ENCODE measurements around the gene ZBTB40.
A peak's percentile ranks its signal among the peaks of the same experiment; 100 is the strongest.

ZBTB40 gene

DNA sequence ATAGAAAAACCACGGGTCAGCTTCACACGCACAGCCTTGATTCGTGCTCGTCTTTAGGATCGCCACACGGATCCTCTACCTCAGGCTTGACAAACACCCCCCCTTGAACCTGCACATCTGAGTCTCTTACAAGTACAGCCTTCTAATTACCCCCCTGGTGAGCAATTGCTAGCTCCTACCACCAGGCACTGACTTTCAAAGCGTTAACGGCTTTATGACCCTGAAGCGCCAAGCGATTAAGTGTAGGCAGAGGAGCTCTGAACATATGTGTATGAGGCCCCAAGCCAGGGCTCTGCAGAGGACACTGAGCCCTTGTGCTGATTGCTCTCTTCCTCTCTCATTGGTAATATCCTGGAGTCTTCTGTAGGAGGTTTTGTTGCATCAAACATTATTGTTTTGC lies 55.9 kb downstream of the ZBTB40 start:
- DNase-seq (ENCODE audit: low read depth): no peak

DNA sequence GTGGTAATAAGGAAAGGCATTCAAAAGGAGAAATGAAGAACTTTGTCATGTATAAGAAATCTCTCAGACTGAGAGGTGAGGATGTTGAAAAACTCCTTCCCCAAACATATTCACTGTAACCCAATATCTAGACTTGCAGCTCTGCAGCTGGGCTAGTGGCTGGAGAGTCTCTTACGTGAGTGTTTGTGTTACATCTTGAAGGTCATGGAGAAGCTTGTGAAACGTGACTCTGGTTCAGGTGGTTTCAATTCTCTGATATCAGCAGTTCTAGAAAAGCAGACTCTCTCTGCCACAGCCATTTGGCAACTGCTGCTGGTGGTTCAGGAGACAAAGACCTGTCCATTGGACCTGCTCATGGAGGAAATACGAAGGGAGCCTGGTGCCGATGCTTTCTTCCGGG lies 56.7 kb downstream of the ZBTB40 start:
- no peak for DNase-seq (ENCODE audit: low read depth)

DNA sequence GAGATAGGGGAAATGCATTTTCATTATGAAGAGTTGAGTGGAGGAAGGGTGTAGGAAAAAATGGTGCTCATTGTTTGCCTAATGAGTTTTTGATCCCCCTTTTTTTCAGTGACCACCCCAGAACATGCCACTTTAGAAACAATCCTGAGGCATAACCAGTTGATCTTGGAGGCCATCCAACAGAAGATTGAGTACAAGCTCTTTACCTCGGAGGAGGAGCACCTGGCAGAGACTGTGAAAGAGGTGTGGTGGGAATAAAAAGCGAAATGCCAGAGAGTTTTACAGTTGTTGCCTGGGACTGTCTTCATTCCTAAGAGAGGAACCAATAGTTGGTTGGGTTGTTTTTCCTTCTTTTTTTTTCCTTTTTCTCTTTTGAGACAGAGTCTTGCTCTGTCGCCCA lies 57.3 kb downstream of the ZBTB40 start:
- DNase-seq (ENCODE audit: low read depth): no peak

DNA sequence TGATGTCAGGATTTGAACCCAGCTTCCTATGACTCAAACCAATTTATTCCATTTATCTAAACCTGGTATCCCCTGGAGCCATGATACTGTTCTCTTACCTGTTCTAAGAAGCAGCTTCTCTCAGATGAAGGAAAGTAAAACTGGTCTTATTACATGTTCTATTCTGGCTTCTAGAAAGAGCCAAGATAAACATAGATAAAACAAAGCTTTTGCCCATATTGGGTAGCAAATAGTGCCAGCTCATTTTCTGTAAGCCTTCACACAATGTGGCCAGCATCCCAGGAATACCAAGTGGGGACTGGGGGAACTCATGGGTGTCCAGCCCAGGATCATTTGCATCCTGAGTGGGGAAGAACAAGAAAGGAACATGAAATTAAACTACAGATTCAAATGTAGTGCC lies 58.2 kb downstream of the ZBTB40 start:
- DNase-seq (ENCODE audit: low read depth): no peak

GRCh38 chr1:22512873-22513272 lies 61.2 kb downstream of the ZBTB40 start:
- DNase-seq (ENCODE audit: low read depth): no peak

DNA sequence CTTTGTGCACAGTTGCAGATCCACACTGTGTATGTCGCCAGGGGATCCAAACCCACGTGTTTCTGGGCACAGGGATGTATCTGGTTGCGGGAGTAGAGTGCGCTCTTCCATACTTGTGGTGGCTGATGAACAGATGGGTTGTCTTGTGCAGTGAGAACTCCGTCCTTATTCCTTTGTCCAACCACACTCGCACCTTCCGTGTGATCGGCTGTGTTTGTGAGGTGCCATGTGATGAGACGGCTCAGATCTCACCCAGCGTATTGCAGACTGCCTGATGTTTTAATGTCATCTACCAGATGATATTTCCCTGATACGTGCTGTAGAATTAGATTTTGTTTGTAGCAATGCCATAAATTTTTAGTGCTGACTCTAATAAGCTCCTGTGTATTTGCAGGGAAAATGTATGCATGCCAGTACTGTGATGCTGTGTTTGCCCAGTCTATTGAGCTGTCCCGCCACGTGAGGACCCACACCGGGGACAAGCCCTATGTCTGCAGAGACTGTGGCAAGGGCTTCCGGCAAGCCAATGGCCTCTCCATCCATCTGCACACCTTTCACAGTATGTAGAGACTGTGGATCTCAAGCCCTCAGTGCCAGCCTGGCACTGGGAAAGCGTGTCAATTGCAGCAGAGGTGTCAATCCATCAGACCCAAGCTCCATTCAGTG lies 65.4 kb downstream of the ZBTB40 start:
- DNase-seq (ENCODE audit: low read depth): no peak

- DNase-seq (ENCODE audit: low read depth): no peak
Measured at GRCh38 chr1:22517956-22518355, 66.3 kb downstream of the ZBTB40 start.

- no peak for DNase-seq (ENCODE audit: low read depth)
Measured at GRCh38 chr1:22518379-22518778, 66.7 kb downstream of the ZBTB40 start.

GRCh38 chr1:22520871-22521270 lies 69.2 kb downstream of the ZBTB40 start:
- no peak for DNase-seq (ENCODE audit: low read depth)

GRCh38 chr1:22521692-22522091 lies 70.0 kb downstream of the ZBTB40 start:
- no peak for DNase-seq (ENCODE audit: low read depth)

GRCh38 chr1:22522221-22522743 lies 70.6 kb downstream of the ZBTB40 start:
- no peak for DNase-seq (ENCODE audit: low read depth)

- DNase-seq (ENCODE audit: low read depth): no peak
Measured at GRCh38 chr1:22524481-22524880, 72.8 kb downstream of the ZBTB40 start.

GRCh38 chr1:22525211-22525610 lies 73.6 kb downstream of the ZBTB40 start:
- DNase-seq (ENCODE audit: low read depth): no peak

- DNase-seq (ENCODE audit: low read depth): no peak
Measured at GRCh38 chr1:22525646-22526045, 74.0 kb downstream of the ZBTB40 start.

GRCh38 chr1:22526098-22526497 lies 74.4 kb downstream of the ZBTB40 start:
- no peak for DNase-seq (ENCODE audit: low read depth)

GRCh38 chr1:22526677-22527076 lies 75.0 kb downstream of the ZBTB40 start:
- DNase-seq (ENCODE audit: low read depth): no peak

- no peak for DNase-seq (ENCODE audit: low read depth)
Measured at GRCh38 chr1:22527122-22527521, 75.5 kb downstream of the ZBTB40 start.

GRCh38 chr1:22527555-22528296 lies 76.1 kb downstream of the ZBTB40 start:
- peak; percentile 8 for DNase-seq (ENCODE audit: low read depth)

DNA sequence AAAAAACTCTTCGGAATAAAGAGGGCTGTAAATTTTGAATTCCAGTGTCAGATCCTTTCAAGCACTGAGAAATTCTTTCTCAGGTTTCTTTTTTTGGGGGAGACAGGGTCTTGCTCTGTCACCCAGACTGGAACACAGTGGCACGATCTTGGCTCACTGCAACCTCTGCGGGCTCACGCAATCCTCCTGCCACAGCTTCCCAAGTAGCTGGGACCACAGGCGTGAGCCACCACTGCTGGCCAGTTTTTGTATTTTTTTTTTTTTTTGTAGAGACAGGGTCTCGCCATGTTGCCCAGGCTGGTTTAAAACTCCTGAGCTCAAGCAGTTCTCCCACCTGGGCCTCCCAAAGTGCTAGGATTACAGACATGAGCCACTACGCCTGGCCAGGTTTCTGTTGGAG lies 76.8 kb downstream of the ZBTB40 start:
- no peak for DNase-seq (ENCODE audit: low read depth)

DNA sequence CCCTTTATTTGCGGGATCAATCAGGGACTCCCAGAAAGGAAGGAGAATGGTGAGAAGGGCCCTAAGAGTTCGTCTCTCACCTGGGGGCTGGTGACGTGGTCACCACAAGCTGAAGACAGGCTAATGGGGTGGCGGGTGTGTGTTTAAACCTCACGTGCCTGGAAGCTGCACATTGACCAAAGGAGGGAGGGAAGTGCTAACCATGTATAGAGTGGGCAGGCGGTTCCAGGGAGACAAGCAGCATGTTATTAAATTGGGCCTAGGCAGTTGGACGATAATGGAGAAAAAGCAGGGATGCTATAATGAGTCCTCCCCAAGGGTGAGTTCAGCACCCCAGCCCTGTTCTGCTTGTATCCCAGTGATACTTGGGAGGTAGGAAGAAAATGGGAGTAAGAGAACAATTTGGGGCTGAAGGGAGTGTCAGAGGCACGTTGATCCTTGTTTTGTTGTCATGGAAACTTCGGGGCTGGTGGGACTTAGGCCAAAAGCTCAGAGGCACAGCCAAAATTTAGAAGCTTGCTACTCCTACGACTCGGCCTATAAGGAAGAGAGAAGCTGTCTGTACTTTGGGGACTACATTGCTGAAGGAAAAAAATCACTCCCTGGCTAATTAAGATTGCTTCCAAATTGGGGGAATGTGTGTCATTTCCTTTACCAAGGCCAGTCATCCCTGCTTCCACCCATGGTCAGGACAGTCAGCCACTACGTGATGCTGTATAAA lies 78.4 kb downstream of the ZBTB40 start:
- DNase-seq (ENCODE audit: low read depth): no peak

DNA sequence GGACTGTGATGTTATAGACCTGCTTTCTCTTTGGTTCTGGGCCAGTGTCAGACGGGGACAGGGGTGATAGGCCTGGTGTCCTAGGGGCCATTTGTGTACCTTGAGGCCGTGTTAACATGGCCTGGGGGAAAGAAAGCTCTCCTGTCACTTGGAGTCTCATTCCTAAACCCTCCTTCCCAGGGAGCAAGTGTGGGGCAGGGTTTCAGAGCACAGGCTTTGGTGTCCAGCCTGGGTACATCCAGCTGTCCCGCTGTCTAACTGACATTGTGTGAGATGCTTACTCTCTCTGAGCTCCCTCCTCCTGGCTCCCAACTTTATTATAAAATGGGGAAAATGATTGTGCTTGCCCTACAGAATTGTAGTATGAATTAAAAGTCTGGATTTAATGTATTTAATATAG lies 79.1 kb downstream of the ZBTB40 start:
- DNase-seq (ENCODE audit: low read depth): no peak

- DNase-seq (ENCODE audit: low read depth): no peak
Measured at GRCh38 chr1:22531251-22531650, 79.6 kb downstream of the ZBTB40 start.
